Thoracic aorta (tissue), 2 donors: ENCODE data around the gene LOXL3. TPM values are rescaled to one million over a fixed set of nuclear protein-coding genes. Genes with fewer than 3 reads are reported as not detected.

Source experiments
- ATAC-seq: fragments of 150-250 bp; one replicate; pipeline ENCODE4 v1.8.0; 2017; ENCODE audit warnings: low read depth; ENCODE audit not compliant: insufficient number of reproducible peaks, low FRiP score
- DNase-seq: peaks from one replicate; pipeline ENCODE4 v3.0.0-alpha.2; 2020; ENCODE audit warnings: low spot score
- H3K27ac ChIP-seq, 2 donors: fragments of 200-600 bp; sonication (generic); 1 replicate in 1 of 2; 2 replicates in 1 of 2; pipeline ENCODE4 v1.5.1; 2016; ENCODE audit warnings: mild to moderate bottlenecking in 2 of 2, moderate library complexity in 2 of 2
- H3K27me3 ChIP-seq: fragments of 200-600 bp; sonication (generic); replicated peaks from 2 replicates; pipeline ENCODE4 v1.6.0; 2016; ENCODE audit warnings: mild to moderate bottlenecking; ENCODE audit not compliant: insufficient read depth
- H3K36me3 ChIP-seq: fragments of 200-600 bp; sonication (generic); one replicate; pipeline ENCODE4 v1.5.1; 2016
- H3K4me1 ChIP-seq, 2 donors: fragments of 200-600 bp; sonication (generic); 1 replicate in 1 of 2; 2 replicates in 1 of 2; pipeline versions ENCODE4 v1.5.1 to v1.6.0; 2016; ENCODE audit warnings: low read depth in 2 of 2, mild to moderate bottlenecking in 1 of 2; ENCODE audit not compliant: control insufficient read depth in 1 of 2
- H3K4me3 ChIP-seq: fragments of 200-600 bp; sonication (generic); 2 replicates; pipeline ENCODE4 v1.5.1; 2016; ENCODE audit warnings: mild to moderate bottlenecking
- H3K9me3 ChIP-seq: fragments of 200-600 bp; sonication (generic); 2 replicates; pipeline ENCODE4 v1.5.1; 2016
- total RNA-seq, 2 donors: library from RNA; depleted of rRNA; stranded (reverse); fragments of >200 nt; gene quantifications; one replicate each; pipeline versions ENCODE4 v1.1.0 to v1.2.3, GENCODE V29; 2016
- TF ChIP-seq, protein P1 (sequence below): fragments of 200-600 bp; sonication (generic); IDR thresholded peaks from one replicate; pipeline ENCODE4 v1.5.1; 2019; ENCODE audit warnings: antibody characterized with exemption

The LOXL3 gene
- total RNA-seq, 2 donors from 2014 or later: 16.6 to 24.9 TPM

DNA sequence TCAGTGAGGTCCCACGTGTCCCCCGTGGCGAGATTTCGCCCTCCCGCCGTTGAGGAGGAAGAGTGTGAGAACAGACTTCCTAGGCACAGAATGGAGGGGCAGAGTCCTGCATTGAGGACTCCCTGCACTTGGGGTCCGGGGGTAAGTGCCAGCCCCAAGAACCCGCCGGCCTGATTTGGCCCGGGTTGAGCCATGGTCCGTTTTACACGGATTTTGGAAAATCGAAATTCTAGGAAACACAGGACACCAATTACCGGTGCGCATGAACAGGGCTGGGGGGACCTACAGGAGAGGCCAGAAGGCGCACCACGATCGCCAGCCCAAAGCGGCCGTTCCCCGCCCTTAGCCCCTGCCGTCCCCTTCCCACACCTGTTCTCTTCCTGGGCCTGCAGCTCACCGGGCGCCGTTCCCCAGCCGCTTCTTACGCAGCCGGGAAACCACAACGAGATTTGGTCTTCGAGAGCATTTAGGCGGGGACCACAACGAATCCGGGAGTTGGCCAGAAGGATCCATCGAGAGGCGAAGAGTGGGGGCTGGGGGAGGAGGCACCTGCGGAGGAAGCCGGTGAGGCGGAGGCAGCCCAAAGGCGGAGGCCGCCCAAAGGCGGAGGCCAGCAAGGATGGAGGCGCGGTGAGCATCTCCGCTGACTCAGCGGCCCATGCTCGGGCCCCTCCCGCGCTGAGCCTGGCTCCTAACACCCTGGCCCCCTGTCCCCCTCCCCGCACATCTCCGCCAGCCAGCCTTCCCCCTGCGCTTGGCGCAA, 40.0 kb downstream of the LOXL3 start:
- H3K4me3 ChIP-seq: peak overlapping the region; percentile 50
- H3K9me3 ChIP-seq: no peaks in the 10 kb centered on the region
- H3K27ac ChIP-seq: no peak overlapping the region
- no peak for DNase-seq
- H3K27me3 ChIP-seq: peaks cover 59% of the 10 kb centered on the region
- H3K36me3 ChIP-seq: no peaks in the 10 kb centered on the region
- H3K4me1 ChIP-seq: peaks cover 8 to 29% of the 10 kb centered on the region in 2 donors
- ATAC-seq: no peak
- TF ChIP-seq, protein P1, sequence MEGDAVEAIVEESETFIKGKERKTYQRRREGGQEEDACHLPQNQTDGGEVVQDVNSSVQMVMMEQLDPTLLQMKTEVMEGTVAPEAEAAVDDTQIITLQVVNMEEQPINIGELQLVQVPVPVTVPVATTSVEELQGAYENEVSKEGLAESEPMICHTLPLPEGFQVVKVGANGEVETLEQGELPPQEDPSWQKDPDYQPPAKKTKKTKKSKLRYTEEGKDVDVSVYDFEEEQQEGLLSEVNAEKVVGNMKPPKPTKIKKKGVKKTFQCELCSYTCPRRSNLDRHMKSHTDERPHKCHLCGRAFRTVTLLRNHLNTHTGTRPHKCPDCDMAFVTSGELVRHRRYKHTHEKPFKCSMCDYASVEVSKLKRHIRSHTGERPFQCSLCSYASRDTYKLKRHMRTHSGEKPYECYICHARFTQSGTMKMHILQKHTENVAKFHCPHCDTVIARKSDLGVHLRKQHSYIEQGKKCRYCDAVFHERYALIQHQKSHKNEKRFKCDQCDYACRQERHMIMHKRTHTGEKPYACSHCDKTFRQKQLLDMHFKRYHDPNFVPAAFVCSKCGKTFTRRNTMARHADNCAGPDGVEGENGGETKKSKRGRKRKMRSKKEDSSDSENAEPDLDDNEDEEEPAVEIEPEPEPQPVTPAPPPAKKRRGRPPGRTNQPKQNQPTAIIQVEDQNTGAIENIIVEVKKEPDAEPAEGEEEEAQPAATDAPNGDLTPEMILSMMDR: no peak

- ATAC-seq (no peak), DNase-seq (no peak)
- Histone ChIP-seq H3K4me1 (peaks cover 11 to 32% of the 10 kb centered on the region in 2 donors), H3K27ac (no peak overlapping the region), H3K36me3 (no peaks in the 10 kb centered on the region), H3K9me3 (no peaks in the 10 kb centered on the region), H3K4me3 (no peak overlapping the region), H3K27me3 (peaks cover 56% of the 10 kb centered on the region)
- TF ChIP-seq, protein P1: no peak
These were observed 40.8 kb downstream of the LOXL3 start for GRCh38 chr2:74512744-74513604.

GRCh38 chr2:74511104-74511989, 42.4 kb downstream of the LOXL3 start:
- ATAC-seq: no peak
- TF ChIP-seq, protein P1: no peak
- no peaks in the 10 kb centered on the region for H3K36me3 ChIP-seq
- H3K27me3 ChIP-seq: peaks cover 43% of the 10 kb centered on the region
- H3K9me3 ChIP-seq: no peaks in the 10 kb centered on the region
- H3K27ac ChIP-seq: no peak overlapping the region
- no peak overlapping the region for H3K4me3 ChIP-seq
- peaks cover 15 to 40% of the 10 kb centered on the region in 2 donors for H3K4me1 ChIP-seq
- no peak for DNase-seq

- H3K36me3 ChIP-seq: peaks cover 8% of the 10 kb centered on the region
- peaks cover 33% of the 10 kb centered on the region for H3K27me3 ChIP-seq
- H3K4me1 ChIP-seq: peaks cover 17 to 39% of the 10 kb centered on the region in 2 donors
- TF ChIP-seq, protein P1: no peak
- H3K9me3 ChIP-seq: no peaks in the 10 kb centered on the region
- no peak overlapping the region for H3K4me3 ChIP-seq
- no peak overlapping the region for H3K27ac ChIP-seq
- DNase-seq: no peak
- ATAC-seq: no peak
These were observed 43.5 kb downstream of the LOXL3 start for GRCh38 chr2:74510272-74510671.
